HepG2 (cell line): ENCODE data around the gene TEX35. TPM values are rescaled to one million over a fixed set of nuclear protein-coding genes. Genes with fewer than 3 reads are reported as not detected.

Experiments
- ATAC-seq: fragments of 200-7000 bp; cut with Tn5 transposase; 3 replicates; pipeline ENCODE4 v1.9.1; 2020; ENCODE audit warnings: mild to moderate bottlenecking, moderate library complexity
- BruUV-seq: library from RNA; stranded (reverse); fragments of 400-500 nt; replicated peaks from 2 replicates; lab custom pipeline; 2021; lab: Mats Ljungman, UMichigan
- CTCF ChIA-PET: fragments of 300-600 bp; formaldehyde crosslinking; extraction: SDS; loops from one replicate; lab custom pipeline; 2021; ENCODE audit warnings: low total read pairs, inconsistent platforms, low intra/inter-chr PET ratio; lab: Yijun Ruan, JAX
- POLR2A ChIA-PET: fragments of 350-600 bp; sonication (Branson Sonifier 250); formaldehyde crosslinking; loops from one replicate; lab custom pipeline; 2020; ENCODE audit warnings: antibody characterized with exemption, inconsistent platforms; lab: Yijun Ruan, JAX
- DNase-seq: peaks from one replicate; pipeline ENCODE4 v3.0.0-alpha.2; 2015; ENCODE audit warnings: low spot score
- FAIRE-seq: peaks from 3 replicates; lab custom pipeline; 2011; peaks lifted over from hg19 to GRCh38; lab: Jason Lieb, UNC
- H2AFZ ChIP-seq: one replicate; pipeline ENCODE4 v1.6.1; 2011; ENCODE audit warnings: low read length, inconsistent platforms
- H3K27ac ChIP-seq: fragments of 300-600 bp; 3 replicates; pipeline ENCODE4 v1.8.0; 2011; ENCODE audit warnings: mixed run types, mild to moderate bottlenecking, mixed read lengths, low read length, inconsistent platforms; ENCODE audit not compliant: insufficient read depth; ENCODE audit errors: extremely low read length
- H3K27me3 ChIP-seq, 2 experiments: fragments of 200-600 bp in 1 of 2; 2 replicates in 1 of 2; 3 replicates in 1 of 2; pipeline versions ENCODE4 v1.6.0 to v1.8.0; 2011; ENCODE audit warnings: low read length in 2 of 2, mild to moderate bottlenecking in 2 of 2, moderate library complexity in 2 of 2, inconsistent platforms in 1 of 2; ENCODE audit not compliant: insufficient read depth in 2 of 2, control insufficient read depth in 1 of 2
- H3K36me3 ChIP-seq, 2 experiments: fragments of 200-600 bp in 1 of 2; replicated peaks in 1 of 2; 2 replicates in 1 of 2; 3 replicates in 1 of 2; pipeline versions ENCODE4 v1.5.1 to v1.8.0; 2011; ENCODE audit warnings: low read length in 2 of 2, inconsistent platforms in 1 of 2; ENCODE audit not compliant: insufficient read depth in 2 of 2, control insufficient read depth in 1 of 2
- H3K4me1 ChIP-seq: 2 replicates; pipeline ENCODE4 v1.5.1; 2012; ENCODE audit warnings: low read length, inconsistent platforms; ENCODE audit not compliant: insufficient read depth
- H3K4me2 ChIP-seq: 2 replicates; pipeline ENCODE4 v1.6.0; 2011; ENCODE audit warnings: low read depth, low read length, inconsistent platforms
- H3K4me3 ChIP-seq, 3 experiments: fragments of 200-600 bp in 1 of 3; sonication (generic), shearing (Covaris generic) in 1 of 3; replicated peaks in 1 of 3; 2 replicates each; pipeline ENCODE4 v1.5.1; 2011 to 2016; ENCODE audit warnings: low read length in 3 of 3, inconsistent platforms in 2 of 3, low read depth in 2 of 3, mild to moderate bottlenecking in 2 of 3, control low read depth in 1 of 3, mixed read lengths in 1 of 3; ENCODE audit not compliant: insufficient read depth in 1 of 3
- H3K79me2 ChIP-seq: one replicate; pipeline ENCODE4 v1.6.1; 2011; ENCODE audit warnings: low read length, inconsistent platforms; ENCODE audit not compliant: insufficient read depth
- H3K9ac ChIP-seq: 2 replicates; pipeline ENCODE4 v1.6.0; 2011; ENCODE audit warnings: mild to moderate bottlenecking, low read depth, low read length, inconsistent platforms; ENCODE audit not compliant: insufficient read depth
- H3K9me3 ChIP-seq: 2 replicates; pipeline ENCODE4 v1.5.1; 2012; ENCODE audit warnings: mild to moderate bottlenecking, low read length
- H4K20me1 ChIP-seq: 2 replicates; pipeline ENCODE4 v1.6.0; 2011; ENCODE audit warnings: inconsistent platforms, mild to moderate bottlenecking, low read length, moderate library complexity; ENCODE audit not compliant: insufficient read depth
- AGO2 ChIP-seq: fragments of 200-400 bp; formaldehyde crosslinking; optimal IDR thresholded peaks from 2 replicates; pipeline ENCODE3; 2017; ENCODE audit warnings: mild to moderate bottlenecking, low read depth, low read length, moderate library complexity
- CBFB ChIP-seq: sonication (generic); formaldehyde crosslinking; IDR thresholded peaks from 2 replicates; pipeline ENCODE4 v1.4.0; 2020; ENCODE audit warnings: missing genetic modification reagents
- CCDC6 ChIP-seq: sonication (generic); formaldehyde crosslinking; IDR thresholded peaks from 2 replicates; pipeline ENCODE4 v1.8.1; 2022; ENCODE audit warnings: mild to moderate bottlenecking, missing genetic modification reagents, moderate library complexity
- FLYWCH1 ChIP-seq: sonication (generic); formaldehyde crosslinking; IDR thresholded peaks from 2 replicates; pipeline ENCODE4 v1.8.1; 2023; ENCODE audit warnings: mild to moderate bottlenecking, missing genetic modification reagents
- KMT2A ChIP-seq: sonication (generic); formaldehyde crosslinking; IDR thresholded peaks from 2 replicates; pipeline ENCODE4 v1.4.0; 2020; ENCODE audit warnings: missing genetic modification reagents
- PHF5A ChIP-seq: IDR thresholded peaks from one replicate; pipeline ENCODE4 v1.6.1; 2018; ENCODE audit warnings: low read depth, missing genetic modification reagents; ENCODE audit not compliant: unreplicated experiment
- RBAK ChIP-seq: sonication (generic); formaldehyde crosslinking; IDR thresholded peaks from 2 replicates; pipeline ENCODE4 v1.5.1; 2020; ENCODE audit warnings: mild to moderate bottlenecking, missing genetic modification reagents
- REPIN1 ChIP-seq: sonication (generic); formaldehyde crosslinking; IDR thresholded peaks from 2 replicates; pipeline ENCODE4 v1.8.0; 2022; ENCODE audit warnings: missing genetic modification reagents, low read depth, mild to moderate bottlenecking, borderline replicate concordance
- SMYD3 ChIP-seq: sonication (generic); formaldehyde crosslinking; IDR thresholded peaks from 2 replicates; pipeline ENCODE4 v1.8.1; 2023; ENCODE audit warnings: mild to moderate bottlenecking, missing genetic modification reagents
- XBP1 ChIP-seq: sonication (generic); formaldehyde crosslinking; IDR thresholded peaks from 2 replicates; pipeline ENCODE4 v1.5.0; 2020; ENCODE audit warnings: missing genetic modification reagents
- ZMYM2 ChIP-seq: sonication (generic); formaldehyde crosslinking; IDR thresholded peaks from 2 replicates; pipeline ENCODE4 v1.8.0; 2022; ENCODE audit warnings: mild to moderate bottlenecking, missing genetic modification reagents
- ZNF234 ChIP-seq: sonication (generic); formaldehyde crosslinking; conservative IDR thresholded peaks from 2 replicates; pipeline ENCODE4 v1.5.1; 2020; ENCODE audit warnings: mild to moderate bottlenecking, missing genetic modification reagents
- ZNF317 ChIP-seq: sonication (generic); formaldehyde crosslinking; IDR thresholded peaks from 2 replicates; pipeline ENCODE4 v1.5.0; 2020; ENCODE audit warnings: mild to moderate bottlenecking, missing genetic modification reagents
- WGBS: methylation state at CpG from one replicate; pipeline ENCODE4 v1.1.6; 2017; ENCODE audit warnings: low lambda C conversion rate; 5-methylcytosine and 5-hydroxymethylcytosine counted together
- in situ Hi-C: cut with HindIII; loops from 2 replicates; pipeline ENCODE4 v1.10.0; 2017; ENCODE audit warnings: low pct_unique_long_range_greater_than_20kb; ENCODE audit not compliant: extremely low pct_ligation_motif_present
- intact Hi-C: fragments of 100-400 bp; cut with micrococcal nuclease; formaldehyde crosslinking; loops from one replicate; pipeline ENCODE4 v1.10.0; 2022; ENCODE audit not compliant: unreplicated experiment
- polyA plus RNA-seq, 8 experiments: library from polyadenylated mRNA; depleted of rRNA in 3 of 8; stranded (reverse) in 7 of 8; unstranded in 1 of 8; fragments of >200 nt; fragmentation: Illumina TruSeq in 4 of 8; extraction: Trizol in 4 of 8; gene quantifications; 2 replicates each; pipeline versions ENCODE4 v1.2.1 to v1.2.3, GENCODE V29; 2011 to 2016; ENCODE audit warnings: low read depth in 4 of 8, missing spikeins in 1 of 8, mixed read lengths in 1 of 8; ENCODE audit not compliant: insufficient read depth in 1 of 8
- total RNA-seq, 5 experiments: library from RNA; depleted of rRNA; stranded (reverse); fragments of >200 nt; fragmentation: Illumina TruSeq; extraction: Trizol; gene quantifications; 2 replicates each; pipeline ENCODE4 v1.2.3, GENCODE V29; 2016; ENCODE audit warnings: low read depth in 1 of 5
- TF ChIP-seq, protein P1 (sequence below): sonication (generic); formaldehyde crosslinking; IDR thresholded peaks from 2 replicates; pipeline ENCODE4 v1.4.0; 2020; ENCODE audit warnings: mild to moderate bottlenecking, missing genetic modification reagents
- TF ChIP-seq, protein P2 (sequence below): sonication (generic); formaldehyde crosslinking; IDR thresholded peaks from 2 replicates; pipeline ENCODE4 v1.4.0; 2020; ENCODE audit warnings: missing genetic modification reagents, mild to moderate bottlenecking, borderline replicate concordance

Gene TEX35
- total and polyA plus RNA-seq, 2 of the 13 experiments (the other 11 are each of a cell fraction or from before 2014, with no cell fraction given) = not detected

DNA sequence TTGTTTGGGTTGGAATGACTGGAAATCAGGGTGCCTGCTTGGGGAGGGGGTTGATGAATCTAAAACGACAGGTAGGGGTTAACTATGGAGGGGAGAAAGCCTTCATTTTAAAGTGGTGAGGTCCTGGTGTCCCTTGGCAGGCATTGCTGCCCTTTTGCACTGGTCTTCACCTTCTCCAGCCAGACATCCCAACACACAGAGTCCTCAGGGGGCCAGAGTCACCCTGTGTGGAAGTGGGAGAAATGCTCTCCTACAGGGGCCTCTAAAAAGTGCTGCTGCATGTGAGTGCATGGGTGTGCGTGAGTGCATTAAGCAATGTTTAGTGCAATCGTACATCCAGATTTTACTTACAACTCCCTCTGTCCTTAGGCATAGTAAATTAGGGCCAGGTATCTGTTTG, 39.0 kb downstream of the TEX35 start:
- peak; percentile 70 for ATAC-seq
- Histone ChIP-seq H3K79me2 (no peaks in the 10 kb centered on the region), H3K36me3 (no peaks in the 10 kb centered on the region), H3K4me1 (peaks cover 35% of the 10 kb centered on the region), H3K9ac (no peak overlapping the region; the same call in 1 of the 2 replicates), H3K9me3 (0 out of 2 replicates have a peak, but pooled peaks cover 3% of the 10 kb centered on the region), H3K4me2 (peak overlapping the region; percentile 40), H2AFZ (no peak overlapping the region), H4K20me1 (no peaks in the 10 kb centered on the region), H3K27me3 (no peaks in the 10 kb centered on the region; a peak in 1 of 5 replicates), H3K27ac (peak overlapping the region; percentile 78), H3K4me3 (no peak overlapping the region)
- 50% methylated on average over 1 of the region's 3 CpGs for WGBS
- intact Hi-C loops (no loop called here), in situ Hi-C loops (no loop called here)
- BruUV-seq = no TSS peak
- CTCF ChIA-PET = interaction anchor here (0.5 kb wide), 1 partner anchor 9 kb away, joined by 3 read pairs; no protein-coding TSS in a partner anchor
- no peak for FAIRE-seq
- POLR2A ChIA-PET = interaction anchor here (1.3 to 2.7 kb wide), 2 partner anchors 10 to 173 kb away, joined by 10 to 15 read pairs; partner anchors contain the start of gene RALGPS2
- no peak for DNase-seq
- no peak for TF ChIP-seq ZMYM2 (CRISPR knock-in tag)
- TF ChIP-seq FLYWCH1 (CRISPR knock-in tag) = no peak
- no peak for TF ChIP-seq CCDC6 (CRISPR knock-in tag)
- no peak for TF ChIP-seq PHF5A
- TF ChIP-seq RBAK (CRISPR knock-in tag) = no peak
- TF ChIP-seq KMT2A (CRISPR knock-in tag) = no peak
- no peak for TF ChIP-seq XBP1 (CRISPR knock-in tag)
- no peak for TF ChIP-seq ZNF317

DNA sequence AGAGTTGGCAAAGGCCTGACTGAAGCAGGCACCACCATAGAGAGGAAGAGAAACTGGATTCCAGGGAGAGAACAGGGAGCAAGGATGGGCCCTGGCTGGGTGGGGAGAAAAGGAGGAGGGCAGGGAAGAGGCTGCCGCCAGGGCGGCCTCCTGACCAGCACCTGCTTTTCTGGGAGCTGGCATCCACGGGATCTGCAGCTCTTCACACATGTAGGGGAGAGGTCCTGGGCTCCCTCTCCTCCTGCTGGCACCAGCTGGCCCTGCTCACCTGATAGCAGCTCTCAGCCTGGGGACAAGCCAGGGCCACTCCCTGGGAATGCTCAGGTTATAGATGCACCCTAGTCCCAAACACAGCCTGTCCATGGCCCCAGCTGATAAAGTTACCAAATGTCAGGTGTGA, 39.9 kb downstream of the TEX35 start:
- Histone ChIP-seq H3K9me3 (0 out of 2 replicates have a peak, but pooled peaks cover 3% of the 10 kb centered on the region), H4K20me1 (no peaks in the 10 kb centered on the region), H2AFZ (no peak overlapping the region), H3K4me2 (no peak overlapping the region), H3K4me1 (peaks cover 35% of the 10 kb centered on the region), H3K27ac (peak overlapping the region; percentile 78), H3K9ac (no peak overlapping the region), H3K4me3 (no peak overlapping the region), H3K79me2 (no peaks in the 10 kb centered on the region), H3K27me3 (no peaks in the 10 kb centered on the region; a peak in 1 of 5 replicates), H3K36me3 (no peaks in the 10 kb centered on the region)
- 100% methylated on average over 2 of the region's 3 CpGs for WGBS
- ChIA-PET POLR2A (interaction anchor here (2.7 kb wide), 1 partner anchor 172 kb away, joined by 15 read pairs; the partner anchor contains the start of gene RALGPS2), CTCF (no interaction called here)
- no TSS peak for BruUV-seq
- in situ Hi-C loops (no loop called here), intact Hi-C loops (no loop called here)
- FAIRE-seq = no peak
- ATAC-seq = peak; percentile 20; the same call in 2 of the 3 replicates
- TF ChIP-seq, protein P1, sequence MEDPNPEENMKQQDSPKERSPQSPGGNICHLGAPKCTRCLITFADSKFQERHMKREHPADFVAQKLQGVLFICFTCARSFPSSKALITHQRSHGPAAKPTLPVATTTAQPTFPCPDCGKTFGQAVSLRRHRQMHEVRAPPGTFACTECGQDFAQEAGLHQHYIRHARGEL (CRISPR knock-in tag) = no peak
- TF ChIP-seq REPIN1 (CRISPR knock-in tag) = no peak
- no peak for TF ChIP-seq SMYD3
- TF ChIP-seq CBFB (CRISPR knock-in tag) = no peak
- no peak for TF ChIP-seq AGO2
- TF ChIP-seq, protein P2, sequence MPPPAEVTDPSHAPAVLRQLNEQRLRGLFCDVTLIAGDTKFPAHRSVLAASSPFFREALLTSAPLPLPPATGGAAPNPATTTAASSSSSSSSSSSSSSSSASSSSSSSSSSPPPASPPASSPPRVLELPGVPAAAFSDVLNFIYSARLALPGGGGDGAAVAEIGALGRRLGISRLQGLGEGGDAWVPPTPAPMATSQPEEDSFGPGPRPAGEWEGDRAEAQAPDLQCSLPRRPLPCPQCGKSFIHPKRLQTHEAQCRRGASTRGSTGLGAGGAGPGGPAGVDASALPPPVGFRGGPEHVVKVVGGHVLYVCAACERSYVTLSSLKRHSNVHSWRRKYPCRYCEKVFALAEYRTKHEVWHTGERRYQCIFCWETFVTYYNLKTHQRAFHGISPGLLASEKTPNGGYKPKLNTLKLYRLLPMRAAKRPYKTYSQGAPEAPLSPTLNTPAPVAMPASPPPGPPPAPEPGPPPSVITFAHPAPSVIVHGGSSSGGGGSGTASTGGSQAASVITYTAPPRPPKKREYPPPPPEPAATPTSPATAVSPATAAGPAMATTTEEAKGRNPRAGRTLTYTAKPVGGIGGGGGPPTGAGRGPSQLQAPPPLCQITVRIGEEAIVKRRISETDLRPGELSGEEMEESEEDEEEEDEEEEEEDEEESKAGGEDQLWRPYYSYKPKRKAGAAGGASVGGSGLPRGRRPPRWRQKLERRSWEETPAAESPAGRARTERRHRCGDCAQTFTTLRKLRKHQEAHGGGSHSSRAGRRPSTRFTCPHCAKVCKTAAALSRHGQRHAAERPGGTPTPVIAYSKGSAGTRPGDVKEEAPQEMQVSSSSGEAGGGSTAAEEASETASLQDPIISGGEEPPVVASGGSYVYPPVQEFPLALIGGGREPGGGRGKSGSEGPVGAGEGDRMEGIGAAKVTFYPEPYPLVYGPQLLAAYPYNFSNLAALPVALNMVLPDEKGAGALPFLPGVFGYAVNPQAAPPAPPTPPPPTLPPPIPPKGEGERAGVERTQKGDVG (CRISPR knock-in tag) = no peak
- no peak for TF ChIP-seq ZNF234 (CRISPR knock-in tag)
- no peak for DNase-seq
